Liver (tissue), 9 donors: ENCODE measurements around the gene ALG1. TPM values are rescaled to one million over a fixed set of nuclear protein-coding genes. Genes with fewer than 3 reads are reported as not detected.
"Not testable (repeated sequence)": the region's sequence is repeated elsewhere in the genome, so short reads cannot be mapped to it uniquely, and the experiment has no call there.

ENCODE experiments used
- DNase-seq: peaks from one replicate; pipeline ENCODE4 v3.0.0-alpha.2; 2017; ENCODE audit warnings: low spot score
- H3K27ac ChIP-seq, 2 donors: one replicate each; pipeline ENCODE4 v1.7.0; 2013; ENCODE audit warnings: inconsistent platforms in 2 of 2, low read length in 2 of 2, control low read depth in 1 of 2, low read depth in 1 of 2, mild to moderate bottlenecking in 1 of 2
- H3K27me3 ChIP-seq, 4 donors: one replicate each; pipeline versions ENCODE4 v1.6.1 to v1.7.0; 2013; ENCODE audit warnings: low read length in 3 of 4, inconsistent platforms in 1 of 4, mild to moderate bottlenecking in 1 of 4, moderate library complexity in 1 of 4; ENCODE audit not compliant: control insufficient read depth in 4 of 4, insufficient read depth in 4 of 4
- H3K36me3 ChIP-seq, 4 donors: one replicate each; pipeline versions ENCODE4 v1.6.1 to v1.7.0; 2013; ENCODE audit warnings: low read length in 3 of 4, mild to moderate bottlenecking in 3 of 4, low read depth in 1 of 4, moderate library complexity in 1 of 4; ENCODE audit not compliant: control insufficient read depth in 4 of 4, insufficient read depth in 3 of 4
- H3K4me1 ChIP-seq, 4 donors: one replicate each; pipeline versions ENCODE4 v1.6.1 to v1.7.0; 2013; ENCODE audit warnings: low read length in 3 of 4, mild to moderate bottlenecking in 3 of 4, moderate library complexity in 1 of 4; ENCODE audit not compliant: control insufficient read depth in 4 of 4, insufficient read depth in 4 of 4
- H3K4me3 ChIP-seq, 3 donors: one replicate each; pipeline versions ENCODE4 v1.6.1 to v1.7.0; 2013; ENCODE audit warnings: low read length in 3 of 3, control low read depth in 1 of 3, low read depth in 1 of 3, mild to moderate bottlenecking in 1 of 3
- H3K9ac ChIP-seq, 2 donors: one replicate each; pipeline ENCODE4 v1.7.0; 2013; ENCODE audit warnings: low read length in 2 of 2, mild to moderate bottlenecking in 2 of 2, moderate library complexity in 2 of 2, control low read depth in 1 of 2, low read depth in 1 of 2
- H3K9me3 ChIP-seq, 4 donors: one replicate each; pipeline versions ENCODE4 v1.6.1 to v1.7.0; 2013; ENCODE audit warnings: low read length in 3 of 4; ENCODE audit not compliant: control insufficient read depth in 4 of 4
- EGR1 ChIP-seq, 2 donors: IDR thresholded peaks; 2 replicates each; pipeline ENCODE4 v1.6.1; 2016 to 2018; ENCODE audit warnings: antibody characterized with exemption in 2 of 2, low read depth in 2 of 2
- GABPA ChIP-seq, 2 donors: IDR thresholded peaks in 1 of 2; conservative IDR thresholded peaks in 1 of 2; 2 replicates each; pipeline ENCODE4 v1.6.1; 2016; ENCODE audit warnings: antibody characterized with exemption in 2 of 2, mild to moderate bottlenecking in 1 of 2, moderate library complexity in 1 of 2
- HNF4A ChIP-seq, 2 donors: conservative IDR thresholded peaks; 2 replicates each; pipeline ENCODE4 v1.6.1; 2016; ENCODE audit warnings: antibody characterized with exemption in 2 of 2, mild to moderate bottlenecking in 2 of 2
- JUND ChIP-seq, 2 donors: IDR thresholded peaks; 2 replicates each; pipeline ENCODE4 v1.6.1; 2016; ENCODE audit warnings: antibody characterized with exemption in 2 of 2
- NR2F2 ChIP-seq: IDR thresholded peaks from 2 replicates; pipeline ENCODE4 v1.6.1; 2016; ENCODE audit warnings: antibody characterized with exemption
- RAD21 ChIP-seq, 2 donors: IDR thresholded peaks; 2 replicates each; pipeline ENCODE4 v1.6.1; 2016; ENCODE audit warnings: antibody characterized with exemption in 2 of 2, mild to moderate bottlenecking in 2 of 2
- whole genome bisulfite sequencing: extraction: QIAGEN DNeasy Blood & Tissue Kit; methylation state at CpG from one replicate; pipeline ENCODE4 v1.1.7; 2013; 5-methylcytosine and 5-hydroxymethylcytosine counted together
- polyA plus RNA-seq, 2 donors: library from polyadenylated mRNA; stranded (reverse) in 1 of 2; unstranded in 1 of 2; fragments of 200-250 nt in 1 of 2; fragments of >200 nt in 1 of 2; fragmentation: Nextera tagmentation in 1 of 2; extraction: Ambion mirVana in 1 of 2; gene quantifications; one replicate each; pipeline versions ENCODE4 v1.2.1 to v1.2.3, GENCODE V29; 2013 to 2015
- total RNA-seq, 2 donors: library from RNA; depleted of rRNA; stranded (reverse); fragments of >200 nt; gene quantifications; one replicate each; pipeline ENCODE4 v1.2.3, GENCODE V29; 2014
- TF ChIP-seq, protein P1 (sequence below): IDR thresholded peaks from 2 replicates; pipeline ENCODE4 v1.6.1; 2016; ENCODE audit warnings: antibody characterized with exemption
- TF ChIP-seq, protein P2 (sequence below): IDR thresholded peaks from 2 replicates; pipeline ENCODE4 v1.6.1; 2016; ENCODE audit warnings: antibody characterized with exemption, mild to moderate bottlenecking
- donor health status: healthy.
- donor health status: healthy.
- donor health status: healthy.
- donor health status: healthy.
- donor health status: healthy.

Gene ALG1
- total and polyA plus RNA-seq, 4 donors, result 18.9 to 25.4 (median 20.6) TPM

DNA sequence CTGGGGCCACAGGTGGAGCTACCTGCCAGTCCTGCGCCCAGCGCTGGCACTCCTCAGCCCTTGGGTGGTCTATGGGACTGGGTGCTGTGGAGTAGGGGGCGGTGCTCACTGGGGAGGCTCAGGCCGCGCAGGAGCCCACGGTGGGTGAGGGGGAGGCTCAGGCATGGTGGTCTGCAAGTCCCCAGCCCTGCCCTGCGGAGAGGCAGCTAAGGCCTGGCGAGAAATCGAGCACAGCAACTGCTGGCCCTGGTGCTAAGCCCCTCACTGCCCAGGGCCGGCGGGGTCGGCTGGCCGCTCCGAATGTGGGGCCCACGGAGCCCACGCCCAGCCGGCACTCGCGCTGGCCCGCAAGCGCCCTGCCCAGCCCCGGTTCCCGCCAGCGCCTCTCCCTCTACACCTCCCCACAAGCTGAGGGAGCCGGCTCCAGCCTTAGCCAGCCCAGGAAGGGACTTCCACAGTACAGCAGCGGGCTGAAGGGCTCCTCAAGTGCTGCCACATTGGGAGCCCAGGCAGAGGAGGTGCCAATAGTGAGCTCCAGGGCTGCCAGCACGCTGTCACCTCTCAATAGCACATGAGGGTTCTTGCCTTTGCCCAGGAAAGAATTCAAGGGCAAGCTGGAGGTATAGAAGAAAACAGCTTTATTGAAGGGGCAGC is 37.0 kb downstream of the ALG1 start:
- Histone ChIP-seq H3K36me3 (no peaks in the 10 kb centered on the region), H3K4me1 (no peaks in the 10 kb centered on the region), H3K27me3 (no peaks in the 10 kb centered on the region), H3K4me3 (no peak overlapping the region), H3K9me3 (no peaks in the 10 kb centered on the region), H3K9ac (no peak overlapping the region), H3K27ac (no peak overlapping the region)
- 95% methylated on average over 27 of the region's 27 CpGs for WGBS
- DNase-seq, result no peak
- no peak for TF ChIP-seq EGR1 (IDR thresholded peaks at IDR 0.05; ENCODE audit: low read depth in 2 of 2)
- no peak for TF ChIP-seq JUND (IDR thresholded peaks at IDR 0.05)
- TF ChIP-seq, protein P1, sequence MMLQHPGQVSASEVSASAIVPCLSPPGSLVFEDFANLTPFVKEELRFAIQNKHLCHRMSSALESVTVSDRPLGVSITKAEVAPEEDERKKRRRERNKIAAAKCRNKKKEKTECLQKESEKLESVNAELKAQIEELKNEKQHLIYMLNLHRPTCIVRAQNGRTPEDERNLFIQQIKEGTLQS, result no peak
- TF ChIP-seq RAD21 (IDR thresholded peaks at IDR 0.05), result no peak
- no peak for TF ChIP-seq GABPA (IDR thresholded peaks at IDR 0.05 in 1 of 2, conservative IDR thresholded peaks at IDR 0.05 in 1 of 2)
- TF ChIP-seq NR2F2, result no peak
- TF ChIP-seq, protein P2, sequence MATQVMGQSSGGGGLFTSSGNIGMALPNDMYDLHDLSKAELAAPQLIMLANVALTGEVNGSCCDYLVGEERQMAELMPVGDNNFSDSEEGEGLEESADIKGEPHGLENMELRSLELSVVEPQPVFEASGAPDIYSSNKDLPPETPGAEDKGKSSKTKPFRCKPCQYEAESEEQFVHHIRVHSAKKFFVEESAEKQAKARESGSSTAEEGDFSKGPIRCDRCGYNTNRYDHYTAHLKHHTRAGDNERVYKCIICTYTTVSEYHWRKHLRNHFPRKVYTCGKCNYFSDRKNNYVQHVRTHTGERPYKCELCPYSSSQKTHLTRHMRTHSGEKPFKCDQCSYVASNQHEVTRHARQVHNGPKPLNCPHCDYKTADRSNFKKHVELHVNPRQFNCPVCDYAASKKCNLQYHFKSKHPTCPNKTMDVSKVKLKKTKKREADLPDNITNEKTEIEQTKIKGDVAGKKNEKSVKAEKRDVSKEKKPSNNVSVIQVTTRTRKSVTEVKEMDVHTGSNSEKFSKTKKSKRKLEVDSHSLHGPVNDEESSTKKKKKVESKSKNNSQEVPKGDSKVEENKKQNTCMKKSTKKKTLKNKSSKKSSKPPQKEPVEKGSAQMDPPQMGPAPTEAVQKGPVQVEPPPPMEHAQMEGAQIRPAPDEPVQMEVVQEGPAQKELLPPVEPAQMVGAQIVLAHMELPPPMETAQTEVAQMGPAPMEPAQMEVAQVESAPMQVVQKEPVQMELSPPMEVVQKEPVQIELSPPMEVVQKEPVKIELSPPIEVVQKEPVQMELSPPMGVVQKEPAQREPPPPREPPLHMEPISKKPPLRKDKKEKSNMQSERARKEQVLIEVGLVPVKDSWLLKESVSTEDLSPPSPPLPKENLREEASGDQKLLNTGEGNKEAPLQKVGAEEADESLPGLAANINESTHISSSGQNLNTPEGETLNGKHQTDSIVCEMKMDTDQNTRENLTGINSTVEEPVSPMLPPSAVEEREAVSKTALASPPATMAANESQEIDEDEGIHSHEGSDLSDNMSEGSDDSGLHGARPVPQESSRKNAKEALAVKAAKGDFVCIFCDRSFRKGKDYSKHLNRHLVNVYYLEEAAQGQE, result no peak
- no peak for TF ChIP-seq HNF4A (conservative IDR thresholded peaks at IDR 0.05)

DNA sequence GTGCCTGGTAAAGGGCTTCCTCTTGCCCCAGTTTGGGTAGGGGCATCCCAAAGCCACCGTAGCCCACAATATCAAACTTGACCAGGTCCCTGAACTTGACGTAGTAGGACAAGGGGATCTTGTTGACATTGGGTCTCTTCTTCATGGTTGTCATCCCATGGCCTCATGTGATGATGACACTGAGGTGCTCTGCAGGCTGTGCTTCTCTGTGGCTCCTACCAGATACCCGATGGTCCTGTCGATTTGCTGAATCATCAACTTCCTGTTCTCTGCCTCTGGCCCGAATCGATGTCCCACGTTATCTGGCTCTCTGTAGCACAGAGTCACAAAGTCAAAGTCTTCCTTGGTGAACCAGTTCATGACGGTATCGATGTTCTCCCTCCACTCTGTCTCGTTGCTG is 39.3 kb downstream of the ALG1 start:
- H3K36me3 ChIP-seq, H3K9ac ChIP-seq, H3K9me3 ChIP-seq, H3K27ac ChIP-seq, H3K4me3 ChIP-seq, H3K27me3 ChIP-seq, DNase-seq, H3K4me1 ChIP-seq: not testable (repeated sequence)
- 84% methylated on average over 10 of the region's 10 CpGs for whole genome bisulfite sequencing

DNA sequence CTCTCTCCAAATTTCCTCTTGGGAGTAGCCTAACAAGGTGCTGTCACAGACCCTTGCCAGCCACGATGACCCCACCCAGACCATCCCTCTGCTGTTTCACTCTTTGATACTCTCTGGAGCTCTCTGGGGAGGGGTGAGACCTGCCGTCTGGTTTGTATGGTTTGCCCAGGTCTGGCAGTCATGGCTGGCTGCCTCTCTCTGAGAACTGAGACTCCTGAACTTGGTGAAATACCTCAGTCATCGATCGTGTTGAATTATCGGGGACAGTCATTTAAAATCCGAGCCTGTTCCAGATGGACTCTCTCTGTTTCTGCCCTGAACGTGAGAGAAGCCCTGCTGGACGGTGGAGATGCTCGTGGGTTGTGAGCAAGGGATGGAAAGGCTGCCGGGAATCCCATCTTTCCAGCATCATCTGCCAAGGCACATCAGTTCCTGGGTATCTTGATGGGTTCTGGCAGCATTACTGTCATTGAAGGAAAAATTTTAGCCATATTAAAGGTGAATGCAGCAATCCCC is 45.2 kb downstream of the ALG1 start:
- DNase-seq, H3K4me3 ChIP-seq: not testable (repeated sequence)
- WGBS, result 72% methylated on average over 9 of the region's 10 CpGs

DNA sequence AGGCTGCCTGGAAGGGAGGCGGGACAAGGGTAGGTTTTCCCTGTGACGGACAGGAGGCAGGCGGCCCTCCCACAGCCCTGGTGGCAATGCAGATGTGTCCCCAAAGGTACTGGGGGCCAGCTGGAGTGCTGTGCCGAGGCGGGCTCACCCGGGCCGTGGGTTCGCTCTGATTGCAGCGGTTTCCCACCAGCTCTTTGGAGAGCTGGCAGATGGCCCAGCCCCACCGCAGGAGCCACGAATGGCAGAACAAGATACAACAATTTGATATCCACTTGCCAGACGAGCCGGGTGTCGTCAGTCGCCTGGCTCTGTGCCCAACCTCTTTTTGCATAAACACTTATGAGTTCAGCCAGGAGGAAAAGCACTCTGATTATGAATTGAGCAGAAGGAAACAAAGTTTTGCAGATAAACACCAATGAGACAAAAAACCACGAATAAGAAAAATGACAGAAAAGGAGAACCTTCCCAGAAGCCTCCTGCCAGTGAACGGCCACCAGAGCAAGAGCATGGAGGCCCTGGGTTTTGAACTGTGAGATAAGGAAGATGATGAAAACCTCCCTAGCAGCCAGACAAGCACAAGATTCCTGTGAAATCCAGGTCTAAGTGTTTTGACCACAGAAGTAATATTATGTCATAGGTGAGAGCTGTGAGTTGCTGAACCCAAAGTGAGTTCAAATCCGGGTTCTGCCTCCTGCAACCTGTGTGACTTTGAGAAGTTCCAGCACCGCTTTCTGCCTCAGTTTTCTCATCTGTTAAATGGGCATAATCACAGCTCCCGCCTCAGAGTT is 45.9 kb downstream of the ALG1 start:
- not testable (repeated sequence) for H3K4me3 ChIP-seq, H3K27me3 ChIP-seq, H3K27ac ChIP-seq, H3K36me3 ChIP-seq, H3K9ac ChIP-seq, H3K9me3 ChIP-seq, H3K4me1 ChIP-seq
- DNase-seq, result peak; percentile 43
- 56% methylated on average over 20 of the region's 20 CpGs for WGBS

More for the DNA sequence above, 45.2 kb downstream of the ALG1 start:
- not testable (repeated sequence) for H3K9ac ChIP-seq, H3K36me3 ChIP-seq, H3K4me1 ChIP-seq, H3K27ac ChIP-seq, H3K27me3 ChIP-seq, H3K9me3 ChIP-seq

DNA sequence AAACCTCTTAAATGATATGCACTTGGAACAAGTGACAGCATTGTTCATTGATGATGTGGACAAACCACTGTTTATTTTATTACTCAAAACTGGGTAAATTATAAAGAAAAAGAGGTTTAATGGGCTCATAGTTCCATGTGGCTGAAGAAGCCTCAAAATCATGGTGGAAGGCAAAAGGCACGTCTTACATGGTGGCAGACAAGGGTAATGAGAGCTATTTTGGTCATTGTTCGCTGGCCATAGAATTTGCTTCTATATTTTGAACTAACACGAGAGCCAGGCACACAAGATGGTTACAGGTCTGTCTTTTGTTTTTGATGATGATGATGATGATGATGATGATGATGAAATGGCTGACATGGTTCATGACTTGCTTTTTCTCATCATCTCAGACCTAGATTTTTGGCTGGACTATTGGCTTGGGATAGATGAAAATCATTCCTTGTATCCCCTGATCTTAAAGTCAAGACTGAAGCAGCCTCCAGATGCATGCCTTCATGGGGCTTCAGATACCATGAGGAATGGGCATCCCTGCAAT is 59.9 kb downstream of the ALG1 start:
- WGBS, result 89% methylated on average over 3 of the region's 3 CpGs
- H3K27ac ChIP-seq, result not testable (repeated sequence)

More for the DNA sequence above, 59.9 kb downstream of the ALG1 start:
- not testable (repeated sequence) for DNase-seq, H3K4me1 ChIP-seq, H3K9ac ChIP-seq, H3K9me3 ChIP-seq, H3K36me3 ChIP-seq, H3K27me3 ChIP-seq, H3K4me3 ChIP-seq
